Measurements from ENCODE around the gene SETX.
"Not testable (repeated sequence)": the region's sequence is repeated elsewhere in the genome, so short reads cannot be mapped to it uniquely, and the experiment has no call there.

SETX gene

DNA sequence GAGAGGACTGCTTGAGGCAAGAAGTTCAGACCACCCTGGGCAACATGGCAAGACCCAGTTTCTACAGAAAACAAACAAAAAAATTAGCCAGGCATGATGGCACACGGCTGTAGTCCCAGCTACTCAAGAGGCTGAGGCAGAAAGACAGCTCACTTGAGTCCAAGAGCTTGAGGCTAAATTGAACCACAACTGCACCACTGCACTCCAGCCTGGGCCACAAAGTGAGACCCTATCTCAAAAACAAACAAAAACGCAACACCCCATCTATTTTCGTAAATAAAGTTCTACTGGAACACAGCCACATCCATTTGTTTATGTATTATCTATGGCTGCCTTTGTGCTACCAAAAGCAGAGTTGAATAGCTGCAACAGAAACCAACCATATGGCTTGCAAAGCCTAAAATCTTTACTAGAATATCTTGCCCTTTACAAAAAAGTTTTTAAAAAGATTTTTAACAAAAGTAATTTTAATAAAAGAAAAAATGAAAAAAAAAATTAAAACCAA, 67.5 kb downstream of the SETX start:
- H3K36me3 Mint-ChIP-seq = peaks cover 46% of the 10 kb centered on the region
- no peak overlapping the region for H3K4me3 Mint-ChIP-seq
- H3K27me3 Mint-ChIP-seq = no peaks in the 10 kb centered on the region
- H3K4me1 Mint-ChIP-seq = no peaks in the 10 kb centered on the region
- DNase-seq = no peak
- H3K27ac Mint-ChIP-seq = no peak overlapping the region
- H3K9me3 Mint-ChIP-seq = no peaks in the 10 kb centered on the region
- CTCF ChIA-PET = no interaction called here

GRCh38 chr9:132283863-132284262, 70.9 kb downstream of the SETX start:
- Mint-ChIP-seq H3K9me3 (no peaks in the 10 kb centered on the region), H3K4me1 (no peaks in the 10 kb centered on the region), H3K36me3 (peaks cover 52% of the 10 kb centered on the region), H3K27ac (no peak overlapping the region), H3K4me3 (no peak overlapping the region), H3K27me3 (no peaks in the 10 kb centered on the region)
- CTCF ChIA-PET = no interaction called here
- no peak for DNase-seq

- CTCF ChIA-PET = no interaction called here
- H3K36me3 Mint-ChIP-seq = peaks cover 55% of the 10 kb centered on the region
- no peak overlapping the region for H3K27ac Mint-ChIP-seq
- H3K27me3 Mint-ChIP-seq = no peaks in the 10 kb centered on the region
- H3K9me3 Mint-ChIP-seq = no peaks in the 10 kb centered on the region
- no peak for DNase-seq
- no peaks in the 10 kb centered on the region for H3K4me1 Mint-ChIP-seq
- no peak overlapping the region for H3K4me3 Mint-ChIP-seq
Measured at GRCh38 chr9:132283165-132283564, 71.6 kb downstream of the SETX start.

DNA sequence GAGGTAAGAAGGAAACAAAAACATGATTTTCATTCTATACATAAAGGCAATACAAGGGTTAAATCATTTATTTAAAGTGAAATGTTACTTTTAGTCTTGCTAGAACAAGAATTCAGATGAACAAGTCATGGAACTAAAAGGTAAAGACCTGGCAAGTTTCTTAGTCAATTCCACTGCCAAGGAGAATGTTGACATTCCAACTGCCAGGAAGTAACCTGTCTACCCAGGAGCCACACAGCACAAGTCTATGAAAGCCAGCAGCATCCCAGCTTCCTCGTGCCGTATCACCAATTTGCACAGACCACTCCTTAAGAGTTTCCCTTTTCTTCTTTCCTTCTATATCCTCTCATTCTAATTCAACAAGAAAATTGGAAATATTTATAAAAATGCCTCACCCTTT, 79.9 kb downstream of the SETX start:
- H3K27ac Mint-ChIP-seq = no peak overlapping the region
- CTCF ChIA-PET = no interaction called here
- DNase-seq = no peak
- H3K4me3 Mint-ChIP-seq = no peak overlapping the region
- H3K9me3 Mint-ChIP-seq = no peaks in the 10 kb centered on the region
- no peaks in the 10 kb centered on the region for H3K27me3 Mint-ChIP-seq
- H3K4me1 Mint-ChIP-seq = no peaks in the 10 kb centered on the region
- H3K36me3 Mint-ChIP-seq = peaks cover 82% of the 10 kb centered on the region

DNA sequence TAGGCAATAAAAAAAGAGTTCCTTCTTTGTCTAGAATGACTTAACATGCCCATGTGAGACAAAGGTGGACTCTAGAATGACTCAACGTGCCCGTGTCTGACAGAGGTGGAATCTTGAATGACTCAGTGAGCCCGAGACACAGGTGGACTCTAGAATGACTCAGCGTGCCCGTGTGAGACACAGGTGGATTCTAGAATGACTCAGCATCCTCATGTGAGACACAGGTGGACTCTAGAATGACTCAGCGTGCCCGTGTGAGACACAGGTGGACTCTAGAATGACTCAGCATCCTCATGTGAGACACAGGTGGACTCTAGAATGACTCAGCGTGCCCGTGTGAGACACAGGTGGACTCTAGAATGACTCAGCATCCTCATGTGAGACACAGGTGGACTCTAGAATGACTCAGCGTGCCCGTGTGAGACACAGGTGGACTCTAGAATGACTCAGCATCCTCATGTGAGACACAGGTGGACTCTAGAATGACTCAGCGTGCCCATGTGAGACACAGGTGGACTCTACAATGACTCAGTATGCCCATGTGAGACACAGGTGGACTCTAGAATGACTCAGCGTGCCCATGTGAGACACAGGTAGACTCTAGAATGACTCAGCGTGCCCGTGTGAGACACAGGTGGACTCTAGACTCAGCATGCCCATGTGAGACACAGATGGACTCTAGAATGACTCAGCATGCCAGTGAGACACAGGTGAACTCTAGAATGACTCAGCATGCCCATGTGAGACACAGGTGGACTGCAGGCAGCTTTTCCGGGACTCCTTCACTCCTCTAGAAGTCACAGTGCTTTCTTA, 84.9 kb downstream of the SETX start:
- DNase-seq, H3K9me3 Mint-ChIP-seq: not testable (repeated sequence)
- CTCF ChIA-PET = interaction anchor here (0.8 to 2.7 kb wide), 7 partner anchors 10 to 511 kb away, joined by 3 to 15 read pairs (median 5); no protein-coding TSS in a partner anchor

GRCh38 chr9:132268725-132269352, 85.9 kb downstream of the SETX start:
- Mint-ChIP-seq H3K27ac (peak overlapping the region; percentile 66), H3K36me3 (peaks cover 68% of the 10 kb centered on the region), H3K9me3 (no peaks in the 10 kb centered on the region), H3K4me1 (peaks cover 2% of the 10 kb centered on the region), H3K4me3 (no peak overlapping the region), H3K27me3 (no peaks in the 10 kb centered on the region)
- peak; percentile 83 for DNase-seq
- CTCF ChIA-PET = interaction anchor here (0.6 to 2.7 kb wide), 17 partner anchors 9 to 510 kb away, joined by 3 to 15 read pairs (median 4); no protein-coding TSS in a partner anchor

More for the DNA sequence above, 84.9 kb downstream of the SETX start:
- not testable (repeated sequence) for H3K4me3 Mint-ChIP-seq, H3K27me3 Mint-ChIP-seq, H3K27ac Mint-ChIP-seq, H3K4me1 Mint-ChIP-seq
- peaks cover 69% of the 10 kb centered on the region for H3K36me3 Mint-ChIP-seq

DNA sequence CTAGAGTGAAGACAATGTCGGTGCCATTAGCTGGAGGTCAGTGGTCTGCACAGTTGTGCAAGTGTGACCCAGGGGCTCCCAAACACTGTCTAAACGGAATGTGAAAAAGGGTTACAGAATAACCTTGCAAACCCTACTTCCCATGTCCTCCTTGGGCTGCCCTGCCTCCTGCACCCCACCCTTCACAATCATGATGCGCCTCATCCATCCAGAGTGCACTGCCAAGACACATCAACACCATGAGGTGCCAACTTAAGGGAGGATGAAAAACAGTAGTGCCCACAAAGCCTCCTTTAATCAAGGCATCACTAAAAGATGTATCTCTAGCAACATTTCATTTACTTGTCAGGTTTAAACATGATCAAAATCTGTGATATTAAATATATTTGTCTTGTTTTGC, 87.1 kb downstream of the SETX start:
- DNase-seq = no peak
- Mint-ChIP-seq H3K27me3 (no peaks in the 10 kb centered on the region), H3K4me3 (no peak overlapping the region), H3K27ac (no peak overlapping the region), H3K9me3 (no peaks in the 10 kb centered on the region), H3K36me3 (peaks cover 63% of the 10 kb centered on the region), H3K4me1 (peaks cover 2% of the 10 kb centered on the region)
- CTCF ChIA-PET = interaction anchor here (1.8 to 2.7 kb wide), 3 partner anchors 8 to 14 kb away, joined by 5 to 15 read pairs (median 10); no protein-coding TSS in a partner anchor

- H3K36me3 Mint-ChIP-seq = peaks cover 58% of the 10 kb centered on the region
- CTCF ChIA-PET = no interaction called here
Measured at GRCh38 chr9:132266017-132266416, 88.8 kb downstream of the SETX start.

GRCh38 chr9:132260846-132261245, 93.9 kb downstream of the SETX start:
- Mint-ChIP-seq H3K36me3 (peaks cover 25% of the 10 kb centered on the region), H3K27ac (no peak overlapping the region), H3K4me3 (no peak overlapping the region), H3K27me3 (peaks cover 7% of the 10 kb centered on the region), H3K4me1 (peaks cover 9% of the 10 kb centered on the region), H3K9me3 (no peaks in the 10 kb centered on the region)
- no peak for DNase-seq
- CTCF ChIA-PET = interaction anchor here (1.2 to 3.0 kb wide), 4 partner anchors 7 to 503 kb away, joined by 3 to 15 read pairs (median 6); no protein-coding TSS in a partner anchor

More at GRCh38 chr9:132266017-132266416, 88.8 kb downstream of the SETX start:
- Mint-ChIP-seq H3K4me1 (peaks cover 2% of the 10 kb centered on the region), H3K27me3 (no peaks in the 10 kb centered on the region), H3K27ac (no peak overlapping the region), H3K4me3 (no peak overlapping the region), H3K9me3 (no peaks in the 10 kb centered on the region)
- no peak for DNase-seq

- Mint-ChIP-seq H3K9me3 (no peaks in the 10 kb centered on the region), H3K4me1 (no peaks in the 10 kb centered on the region)
Measured at GRCh38 chr9:132250324-132251262, 104.2 kb downstream of the SETX start.

GRCh38 chr9:132249690-132250089, 105.1 kb downstream of the SETX start:
- Mint-ChIP-seq H3K27ac (no peak overlapping the region), H3K4me1 (no peaks in the 10 kb centered on the region), H3K36me3 (no peaks in the 10 kb centered on the region), H3K27me3 (peaks cover 48% of the 10 kb centered on the region), H3K9me3 (no peaks in the 10 kb centered on the region), H3K4me3 (no peak overlapping the region)
- CTCF ChIA-PET = interaction anchor here (1.2 to 5.0 kb wide), 2 partner anchors 11 to 487 kb away, joined by 3 to 32 read pairs; no protein-coding TSS in a partner anchor
- peak; percentile 5 for DNase-seq

More at GRCh38 chr9:132250324-132251262, 104.2 kb downstream of the SETX start:
- DNase-seq = peak; percentile 19
- Mint-ChIP-seq H3K36me3 (no peaks in the 10 kb centered on the region), H3K27ac (no peak overlapping the region), H3K4me3 (no peak overlapping the region), H3K27me3 (peaks cover 43% of the 10 kb centered on the region)
- CTCF ChIA-PET = interaction anchor here (0.7 to 5.0 kb wide), 4 partner anchors 12 to 488 kb away, joined by 3 to 32 read pairs (median 9); no protein-coding TSS in a partner anchor

DNA sequence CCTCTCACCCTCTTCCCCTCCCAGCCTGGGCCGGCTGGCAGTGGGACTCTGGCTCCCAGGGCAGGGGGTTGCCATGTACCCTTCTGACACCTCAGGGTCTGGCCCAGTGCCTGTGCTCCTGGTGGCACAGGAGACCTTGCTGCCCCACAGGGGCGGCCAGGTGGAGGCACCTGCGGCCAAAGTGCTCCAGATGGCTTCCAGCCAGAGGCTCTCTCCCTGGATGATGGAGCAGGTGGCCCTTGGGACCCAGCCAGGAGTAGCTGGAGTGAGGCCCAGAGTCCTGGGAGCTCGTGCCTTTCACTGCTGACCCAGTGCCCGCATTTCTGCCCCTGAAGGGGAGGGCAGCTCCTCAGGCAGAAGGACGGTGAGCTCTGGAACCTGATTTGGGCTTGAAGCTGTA, 105.7 kb downstream of the SETX start:
- Mint-ChIP-seq H3K4me1 (no peaks in the 10 kb centered on the region), H3K4me3 (no peak overlapping the region), H3K36me3 (no peaks in the 10 kb centered on the region), H3K27ac (no peak overlapping the region), H3K9me3 (no peaks in the 10 kb centered on the region), H3K27me3 (peaks cover 54% of the 10 kb centered on the region)
- CTCF ChIA-PET = interaction anchor here (0.6 to 5.0 kb wide), 4 partner anchors 10 to 486 kb away, joined by 3 to 32 read pairs (median 4); no protein-coding TSS in a partner anchor
- DNase-seq = no peak

- Mint-ChIP-seq H3K27me3 (peaks cover 66% of the 10 kb centered on the region), H3K4me1 (peaks cover 6% of the 10 kb centered on the region), H3K36me3 (no peaks in the 10 kb centered on the region), H3K27ac (no peak overlapping the region), H3K4me3 (no peak overlapping the region), H3K9me3 (no peaks in the 10 kb centered on the region)
- no peak for DNase-seq
- CTCF ChIA-PET = interaction anchor here (1.2 kb wide), 1 partner anchor 10 kb away, joined by 3 read pairs; no protein-coding TSS in a partner anchor
Measured at GRCh38 chr9:132247942-132248341, 106.8 kb downstream of the SETX start.

All from activated naive CD4-positive, alpha-beta T cell treated with anti-CD3 and anti-CD28 coated beads, Interleukin-2, amount 10 ng/mL, durations not matched to agents 7 days and 5 days (primary cell).